Heart right ventricle (tissue), 16 donors: ENCODE measurements around the gene WDR18. TPM values are rescaled to one million over a fixed set of nuclear protein-coding genes. Genes with fewer than 3 reads are reported as not detected.

Experiments
- ATAC-seq, 8 donors: fragments of 200-7000 bp; cut with Tn5 transposase; one replicate each; pipeline ENCODE4 v1.9.1; 2020; ENCODE audit warnings: mild to moderate bottlenecking in 8 of 8, moderate library complexity in 8 of 8, moderate number of reproducible peaks in 1 of 8
- DNase-seq, 2 donors: peaks; one replicate each; pipeline ENCODE4 v3.0.0-alpha.2; 2020
- H3K27ac ChIP-seq, 10 donors: fragments of 200-600 bp; sonication (generic) in 2 of 10; one replicate each; pipeline versions ENCODE4 v1.5.0 to v1.8.0; 2020 to 2022; ENCODE audit warnings: mild to moderate bottlenecking in 3 of 10
- H3K27me3 ChIP-seq, 7 donors: fragments of 200-600 bp; one replicate each; pipeline ENCODE4 v1.8.0; 2021 to 2022; ENCODE audit warnings: mild to moderate bottlenecking in 2 of 7
- H3K36me3 ChIP-seq, 9 donors: fragments of 200-600 bp; sonication (generic) in 1 of 9; one replicate each; pipeline versions ENCODE4 v1.5.0 to v1.8.0; 2020 to 2022; ENCODE audit warnings: mild to moderate bottlenecking in 2 of 9
- H3K4me1 ChIP-seq, 9 donors: fragments of 200-600 bp; sonication (generic) in 1 of 9; one replicate each; pipeline versions ENCODE4 v1.5.0 to v1.8.0; 2020 to 2022; ENCODE audit warnings: mild to moderate bottlenecking in 4 of 9
- H3K4me3 ChIP-seq, 10 donors: fragments of 200-600 bp; sonication (generic) in 2 of 10; one replicate each; pipeline versions ENCODE4 v1.5.0 to v1.8.0; 2020 to 2022; ENCODE audit warnings: mild to moderate bottlenecking in 7 of 10, moderate library complexity in 2 of 10
- H3K9me3 ChIP-seq, 11 donors: fragments of 200-600 bp in 10 of 11; sonication (generic) in 2 of 11; one replicate each; pipeline versions ENCODE4 v1.5.0 to v1.8.0; 2013 to 2022; ENCODE audit warnings: mild to moderate bottlenecking in 2 of 11, control low read depth in 1 of 11, moderate library complexity in 1 of 11
- WGBS, 2 donors: extraction: QIAGEN DNeasy Blood & Tissue Kit; methylation state at CpG; one replicate each; pipeline ENCODE4 v1.1.7; 2013; ENCODE audit warnings: inconsistent platforms in 1 of 2; 5-methylcytosine and 5-hydroxymethylcytosine counted together
- intact Hi-C, 10 donors: fragments of 100-400 bp; cut with DNase I; formaldehyde crosslinking; loops; one replicate each; pipeline versions ENCODE4 v1.11.1 to v1.14.2; 2022
- polyA plus RNA-seq, 2 donors: library from polyadenylated mRNA; stranded (reverse); fragments of 200-250 nt; gene quantifications; one replicate each; pipeline ENCODE4 v1.2.3, GENCODE V29; 2013
- total RNA-seq, 10 donors: library from RNA; stranded (reverse); fragmentation: NEBNext Ultra II Directional in 3 of 10; extraction: Animal tissue kit (Norgen Biotek cat#: 25700) in 3 of 10; gene quantifications; one replicate each; pipeline versions ENCODE4 v1.2.1 to v1.2.4, GENCODE V29; 2021 to 2023
- TF ChIP-seq, protein P1 (sequence below), 9 donors: fragments of 200-600 bp; sonication (generic) in 2 of 9; IDR thresholded peaks; one replicate each; pipeline versions ENCODE4 v1.5.0 to v1.8.0; 2021 to 2022; ENCODE audit warnings: antibody characterized with exemption in 9 of 9, mild to moderate bottlenecking in 5 of 9, moderate library complexity in 1 of 9
- donor health status: Arrhythmogenic right ventricular cardiomyopathy.
- donor health status: ischemic (EF 13 %, LVEDD 7.1; RV severe dilation, severe dysfunction).
- donor health status: healthy with polysubstance abuse.
- donor health status: DM: no; HTN: yes; CAD: no.
- donor health status: DM: no; HTN: no; CAD: no.
- donor health status: ischemic (EF 25% LVEDD 6.9; RV normal size, moderate dysfunction).
- donor health status: ischemic (EF 25% LVEDD 5.7; RV mildly dilated, moderate dysfunction).
- donor health status: healthy.
- donor health status: DM: yes; HTN: yes; CAD: no.
- donor health status: Ischemic cardiomyopathy.
- donor health status: ischemic (EF 35%, LVEDD 5.7; RV mildly dilated, moderate dysfunction).
- donor health status: nonischemic (EF 11% LVEDD 7.7; RV severe dilation, severe dysfunction).
- donor health status: DM: yes; HTN: yes; CAD: no.
- donor health status: PGD.
- donor health status: ischemic (EF 29% LVEDD 5.4; RV normal size, mild dysfunction).
- donor health status: nonischemic (EF 23%, LVEDD 6.1; RV moderate dilation, normal function).

The WDR18 gene
- total and polyA plus RNA-seq, 12 donors: 17.3 to 66.4 (median 21.0) TPM

- peaks cover 16 to 53% (median 38%) of the 10 kb centered on the region in 7 donors for H3K27me3 ChIP-seq
- no peak overlapping the region for H3K27ac ChIP-seq
- H3K36me3 ChIP-seq: peaks cover 0 to under 1% (median 0%) of the 10 kb centered on the region in 9 donors
- peaks cover 0 to 18% (median 12%) of the 10 kb centered on the region in 9 donors for H3K4me1 ChIP-seq
- no peaks in the 10 kb centered on the region for H3K9me3 ChIP-seq
- TF ChIP-seq, protein P1, sequence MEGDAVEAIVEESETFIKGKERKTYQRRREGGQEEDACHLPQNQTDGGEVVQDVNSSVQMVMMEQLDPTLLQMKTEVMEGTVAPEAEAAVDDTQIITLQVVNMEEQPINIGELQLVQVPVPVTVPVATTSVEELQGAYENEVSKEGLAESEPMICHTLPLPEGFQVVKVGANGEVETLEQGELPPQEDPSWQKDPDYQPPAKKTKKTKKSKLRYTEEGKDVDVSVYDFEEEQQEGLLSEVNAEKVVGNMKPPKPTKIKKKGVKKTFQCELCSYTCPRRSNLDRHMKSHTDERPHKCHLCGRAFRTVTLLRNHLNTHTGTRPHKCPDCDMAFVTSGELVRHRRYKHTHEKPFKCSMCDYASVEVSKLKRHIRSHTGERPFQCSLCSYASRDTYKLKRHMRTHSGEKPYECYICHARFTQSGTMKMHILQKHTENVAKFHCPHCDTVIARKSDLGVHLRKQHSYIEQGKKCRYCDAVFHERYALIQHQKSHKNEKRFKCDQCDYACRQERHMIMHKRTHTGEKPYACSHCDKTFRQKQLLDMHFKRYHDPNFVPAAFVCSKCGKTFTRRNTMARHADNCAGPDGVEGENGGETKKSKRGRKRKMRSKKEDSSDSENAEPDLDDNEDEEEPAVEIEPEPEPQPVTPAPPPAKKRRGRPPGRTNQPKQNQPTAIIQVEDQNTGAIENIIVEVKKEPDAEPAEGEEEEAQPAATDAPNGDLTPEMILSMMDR (IDR thresholded peaks at IDR 0.05): no peak
- H3K4me3 ChIP-seq: no peak overlapping the region
- no peak for ATAC-seq
- WGBS, 2 donors: 87 to 89% methylated on average over 32 to 37 of the region's 37 CpGs
- DNase-seq: no peak
- intact Hi-C loops: no loop called here
Measured at GRCh38 chr19:1003283-1003682, 19.1 kb downstream of the WDR18 start.

- 76% methylated on average over 32 of the region's 32 CpGs for WGBS, 2 donors
- H3K27me3 ChIP-seq: peaks cover 14 to 44% (median 29%) of the 10 kb centered on the region in 7 donors
Measured at GRCh38 chr19:1004204-1004802, 20.2 kb downstream of the WDR18 start.

DNA sequence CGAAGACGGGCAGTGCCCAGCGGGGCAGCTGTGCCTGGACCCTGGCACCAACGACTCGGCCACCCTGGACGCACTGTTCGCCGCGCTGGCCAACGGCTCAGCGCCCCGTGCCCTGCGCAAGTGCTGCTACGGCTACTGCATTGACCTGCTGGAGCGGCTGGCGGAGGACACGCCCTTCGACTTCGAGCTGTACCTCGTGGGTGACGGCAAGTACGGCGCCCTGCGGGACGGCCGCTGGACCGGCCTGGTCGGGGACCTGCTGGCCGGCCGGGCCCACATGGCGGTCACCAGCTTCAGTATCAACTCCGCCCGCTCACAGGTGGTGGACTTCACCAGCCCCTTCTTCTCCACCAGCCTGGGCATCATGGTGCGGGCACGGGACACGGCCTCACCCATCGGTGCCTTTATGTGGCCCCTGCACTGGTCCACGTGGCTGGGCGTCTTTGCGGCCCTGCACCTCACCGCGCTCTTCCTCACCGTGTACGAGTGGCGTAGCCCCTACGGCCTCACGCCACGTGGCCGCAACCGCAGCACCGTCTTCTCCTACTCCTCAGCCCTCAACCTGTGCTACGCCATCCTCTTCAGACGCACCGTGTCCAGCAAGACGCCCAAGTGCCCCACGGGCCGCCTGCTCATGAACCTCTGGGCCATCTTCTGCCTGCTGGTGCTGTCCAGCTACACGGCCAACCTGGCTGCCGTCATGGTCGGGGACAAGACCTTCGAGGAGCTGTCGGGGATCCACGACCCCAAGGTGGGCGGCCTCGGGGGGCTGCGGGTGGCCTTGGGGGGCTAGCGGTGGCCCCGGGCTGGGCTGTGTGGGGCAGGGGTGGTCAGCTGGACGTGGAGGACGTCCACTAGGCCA, 20.9 kb downstream of the WDR18 start:
- no peak overlapping the region for H3K4me3 ChIP-seq
- H3K27ac ChIP-seq: no peak overlapping the region
- ATAC-seq (no peak), DNase-seq (no peak)
- no peaks in the 10 kb centered on the region for H3K9me3 ChIP-seq
- TF ChIP-seq, protein P1 (IDR thresholded peaks at IDR 0.05): no peak
- H3K27me3 ChIP-seq: peaks cover 11 to 37% (median 22%) of the 10 kb centered on the region in 7 donors
- intact Hi-C loops: no loop called here
- 88 to 89% methylated on average over 70 of the region's 70 CpGs for WGBS, 2 donors
- peaks cover 0 to 13% (median 1%) of the 10 kb centered on the region in 9 donors for H3K36me3 ChIP-seq
- peaks cover 0 to 23% (median 12%) of the 10 kb centered on the region in 9 donors for H3K4me1 ChIP-seq

More at GRCh38 chr19:1004204-1004802, 20.2 kb downstream of the WDR18 start:
- Histone ChIP-seq H3K4me3 (no peak overlapping the region), H3K36me3 (peaks cover 0 to 6% (median 0%) of the 10 kb centered on the region in 9 donors), H3K9me3 (no peaks in the 10 kb centered on the region), H3K4me1 (peaks cover 0 to 18% (median 12%) of the 10 kb centered on the region in 9 donors), H3K27ac (no peak overlapping the region)
- ATAC-seq (no peak), DNase-seq (no peak)
- intact Hi-C loops: no loop called here
- TF ChIP-seq, protein P1 (IDR thresholded peaks at IDR 0.05): no peak

GRCh38 chr19:1006711-1007398, 22.7 kb downstream of the WDR18 start:
- no peak for DNase-seq
- Histone ChIP-seq H3K4me3 (no peak overlapping the region), H3K27ac (no peak overlapping the region), H3K9me3 (no peaks in the 10 kb centered on the region), H3K4me1 (peaks cover 0 to 9% (median 0%) of the 10 kb centered on the region in 9 donors), H3K36me3 (peaks cover 0 to 31% (median 17%) of the 10 kb centered on the region in 9 donors), H3K27me3 (peaks cover 0 to 20% (median 5%) of the 10 kb centered on the region in 7 donors)
- TF ChIP-seq, protein P1 (IDR thresholded peaks at IDR 0.05): no peak
- intact Hi-C loops: no loop called here
- no peak for ATAC-seq
- 79 to 86% methylated on average over 27 of the region's 27 CpGs for WGBS, 2 donors
